ENCODE measurements around the gene TBC1D1.

TBC1D1 gene

DNA sequence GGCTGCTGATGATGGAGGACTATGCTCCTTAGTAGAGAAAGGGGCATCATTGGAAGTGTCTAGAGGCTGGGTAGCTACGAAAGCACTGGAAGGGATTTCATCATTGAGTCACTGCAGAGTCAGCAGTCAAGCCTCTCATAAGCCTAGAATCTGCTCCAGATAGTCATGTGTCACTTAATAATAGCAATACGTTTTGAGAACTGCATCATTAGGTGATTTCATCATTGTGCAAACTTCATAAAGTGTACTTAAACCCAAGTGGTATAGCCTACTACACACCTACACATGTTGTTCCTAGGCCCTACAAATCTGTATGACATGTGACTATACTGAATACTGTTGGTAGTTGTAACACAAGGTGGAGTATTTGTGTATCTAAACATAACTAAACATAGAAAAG lies 234.9 kb downstream of the TBC1D1 start:
- no peak for DNase-seq (ENCODE audit: low read depth, low spot score)

DNA sequence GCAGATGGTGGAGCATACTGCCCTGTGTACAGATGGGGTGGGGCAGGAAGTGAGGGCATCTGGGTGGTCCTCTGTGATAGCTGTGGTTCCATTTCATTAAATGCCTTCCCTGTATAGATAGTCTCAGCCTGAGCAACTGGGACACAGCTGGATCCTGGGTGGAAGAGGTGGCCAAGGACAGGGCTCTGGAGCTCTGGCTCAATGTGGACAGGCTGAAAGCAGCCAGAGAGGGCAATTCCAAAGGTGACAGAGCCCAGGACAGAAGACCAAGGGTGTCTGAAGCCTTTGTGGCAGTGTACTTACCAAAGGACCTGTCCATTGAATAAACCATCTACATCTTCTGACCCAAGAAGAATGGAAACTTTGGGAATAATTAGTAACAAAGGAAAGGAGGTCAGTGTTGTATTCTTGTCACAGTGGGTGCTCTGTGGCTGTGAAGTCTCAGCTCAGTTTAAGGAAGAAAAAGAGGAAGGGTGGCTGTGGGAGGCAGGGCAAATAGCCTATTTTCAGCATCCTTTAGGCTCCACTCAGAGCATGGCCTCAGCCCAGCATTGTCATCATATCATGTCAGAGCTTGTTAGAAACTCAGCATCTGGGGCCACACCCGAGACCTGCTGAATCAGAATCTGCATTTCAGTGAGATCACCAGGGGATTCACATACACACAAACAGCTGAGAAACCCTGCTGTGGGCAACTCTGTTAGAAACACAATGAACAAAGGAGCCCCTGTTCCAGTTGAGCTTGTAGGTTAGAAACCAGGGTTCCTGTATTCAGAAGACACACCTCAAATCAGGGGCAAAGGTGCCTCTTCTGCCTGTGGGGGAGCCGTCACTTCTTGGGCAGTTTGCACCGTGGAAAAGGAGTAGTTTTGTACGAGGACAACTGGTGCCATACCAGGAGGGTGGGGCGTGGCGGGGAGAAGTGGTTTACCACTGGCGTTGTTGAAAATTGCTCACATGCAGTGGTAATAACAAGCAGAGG lies 237.9 kb downstream of the TBC1D1 start:
- DNase-seq (ENCODE audit: low read depth, low spot score) = peak; percentile 61

DNA sequence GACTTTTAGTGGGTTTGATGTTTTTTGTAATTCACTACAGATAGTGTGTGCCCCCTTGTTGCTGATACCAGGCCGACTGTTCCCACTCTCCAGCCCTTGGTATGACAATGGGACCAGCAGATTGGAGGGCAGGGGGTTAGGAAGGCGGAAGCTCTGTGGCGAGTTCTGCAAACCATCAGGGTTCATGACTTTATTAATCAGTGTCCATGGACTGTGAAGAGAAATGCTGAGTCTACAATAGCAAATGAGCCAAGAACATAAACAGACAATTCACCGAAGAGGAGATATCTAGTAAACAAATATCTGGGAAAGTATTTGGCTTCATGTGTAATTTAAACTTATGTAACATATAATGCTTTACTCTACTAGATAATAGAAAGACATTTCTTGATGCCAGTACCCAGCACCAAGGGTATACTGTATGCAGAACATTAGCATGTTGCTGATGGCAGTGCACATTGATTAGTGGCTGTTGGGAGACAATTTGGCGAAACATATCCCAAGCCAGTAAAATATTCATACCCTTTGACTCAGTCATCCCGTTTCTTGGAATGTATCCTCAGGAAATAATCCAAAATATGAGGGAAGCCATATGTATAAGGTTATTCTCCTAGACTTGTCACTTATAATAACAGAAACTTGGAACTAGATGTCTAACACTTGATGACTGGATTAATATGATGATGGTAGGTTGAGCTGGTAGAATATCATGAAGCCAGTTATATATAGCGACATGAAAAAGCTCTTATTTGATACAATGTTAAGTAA lies 238.8 kb downstream of the TBC1D1 start:
- DNase-seq (ENCODE audit: low read depth, low spot score) = no peak

DNA sequence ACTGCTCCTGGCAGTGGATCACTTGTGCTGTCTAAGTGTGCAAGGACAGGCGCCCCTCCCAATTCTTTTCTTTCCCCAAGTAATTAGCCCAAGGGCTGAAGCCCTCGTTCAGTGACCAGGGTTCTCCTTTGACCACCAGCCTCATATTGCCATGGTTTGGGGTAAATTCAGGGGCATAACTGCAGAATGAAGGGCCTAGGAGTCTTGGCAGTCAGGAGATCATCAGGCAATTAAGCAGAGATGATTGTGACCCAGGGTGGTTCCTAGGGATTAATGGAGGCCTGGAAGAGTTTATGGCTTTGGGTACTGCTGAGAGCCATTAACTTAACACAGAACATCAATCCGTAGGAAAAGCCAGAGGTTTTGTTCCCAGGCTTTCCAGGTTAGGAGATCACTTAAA lies 240.0 kb downstream of the TBC1D1 start:
- DNase-seq (ENCODE audit: low read depth, low spot score) = no peak

DNA sequence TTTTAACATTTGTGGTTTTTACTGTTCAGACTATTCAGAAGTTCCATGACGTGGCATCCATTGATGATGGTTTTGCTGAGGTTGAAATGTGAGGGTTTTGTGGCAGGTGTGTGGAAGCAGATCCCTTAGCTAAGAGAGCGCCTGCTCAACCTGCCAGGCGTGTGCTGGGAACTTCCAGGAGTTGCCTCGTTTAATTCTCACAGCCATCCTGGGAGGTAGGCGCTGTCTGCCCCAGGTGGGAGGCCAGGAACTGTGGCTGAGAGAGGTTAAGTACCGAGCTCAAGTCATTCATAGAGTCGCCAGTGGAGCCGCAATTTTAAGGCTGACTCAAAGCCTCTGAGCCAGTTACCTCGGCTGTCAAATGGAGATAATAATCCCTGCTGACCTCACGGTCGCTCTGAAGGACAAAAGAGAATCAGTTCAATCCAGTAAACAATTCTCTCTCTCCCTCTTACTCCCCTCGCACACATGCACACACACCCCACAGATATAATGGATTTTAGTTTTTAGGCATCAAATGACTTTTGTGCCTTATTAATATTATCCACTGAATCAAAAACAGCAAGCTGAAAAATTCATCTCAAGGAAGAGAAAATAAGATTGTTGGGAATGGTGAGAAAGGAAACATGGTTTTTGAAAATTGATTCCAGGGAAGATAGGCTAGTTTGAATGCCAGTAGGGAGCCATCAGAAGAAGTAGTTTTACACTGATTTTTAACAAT lies 240.6 kb downstream of the TBC1D1 start:
- DNase-seq (ENCODE audit: low read depth, low spot score) = peak; percentile 67

DNA sequence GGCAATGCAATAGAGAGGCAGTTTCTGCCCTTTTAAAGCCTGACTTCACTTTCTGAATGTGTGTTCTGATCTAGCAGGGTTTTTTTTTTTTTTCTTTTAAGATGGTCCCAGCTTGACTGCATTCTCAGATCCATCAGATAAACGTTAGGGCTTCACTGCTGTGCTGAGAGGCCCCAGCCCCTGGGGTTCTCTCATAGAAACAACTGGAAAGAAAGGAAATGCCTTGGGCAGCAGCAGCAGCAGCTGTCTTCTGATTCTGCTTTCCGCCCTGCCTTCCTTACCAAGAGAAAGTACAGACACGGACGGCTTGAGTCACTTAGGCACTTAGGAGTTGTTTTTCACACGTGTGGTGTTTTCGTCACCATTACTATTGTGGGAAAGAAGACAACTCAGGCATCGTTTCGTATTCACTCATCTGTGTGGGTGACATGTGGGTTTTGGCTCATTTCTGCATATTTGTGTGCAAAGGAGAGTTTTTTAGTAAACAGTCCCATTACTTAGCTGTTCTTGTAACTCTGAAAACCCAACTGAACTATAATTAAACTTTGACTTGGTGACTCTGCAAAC lies 241.3 kb downstream of the TBC1D1 start:
- peak; percentile 66 for DNase-seq (ENCODE audit: low read depth, low spot score)

DNA sequence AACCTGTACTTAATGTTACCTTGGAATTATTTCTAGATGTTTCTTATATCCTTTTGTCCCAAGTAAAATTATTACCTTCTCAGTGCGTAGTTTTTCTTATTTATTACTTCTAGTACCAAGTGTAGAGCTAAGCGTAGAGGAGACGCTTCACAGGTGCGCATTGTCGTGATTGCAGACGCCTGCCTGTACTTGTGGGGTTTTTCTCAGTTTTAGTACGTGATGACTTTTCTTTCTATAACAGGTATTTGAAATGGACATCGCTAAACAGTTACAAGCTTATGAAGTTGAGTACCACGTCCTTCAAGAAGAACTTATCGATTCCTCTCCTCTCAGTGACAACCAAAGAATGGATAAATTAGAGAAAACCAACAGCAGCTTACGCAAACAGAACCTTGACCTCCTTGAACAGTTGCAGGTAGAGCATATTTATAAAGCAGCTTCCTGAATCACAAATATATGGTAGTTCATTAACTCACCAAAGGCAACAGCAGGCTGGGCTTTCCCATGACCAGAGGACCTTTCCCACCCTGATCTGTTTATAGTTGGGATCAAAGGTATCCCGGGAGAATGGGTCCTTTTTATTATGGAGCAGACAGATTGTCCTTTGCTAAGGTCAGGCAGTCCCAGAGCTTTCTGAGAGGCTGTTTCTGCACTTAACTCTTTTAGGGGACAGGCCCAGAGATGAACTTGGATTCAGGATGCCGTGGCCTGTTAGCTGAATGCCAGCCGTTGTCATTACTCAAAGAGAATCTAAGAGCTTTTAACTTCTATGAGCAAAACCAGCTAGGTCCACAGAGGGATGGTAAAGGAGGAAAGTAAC lies 242.2 kb downstream of the TBC1D1 start:
- no peak for DNase-seq (ENCODE audit: low read depth, low spot score)

DNA sequence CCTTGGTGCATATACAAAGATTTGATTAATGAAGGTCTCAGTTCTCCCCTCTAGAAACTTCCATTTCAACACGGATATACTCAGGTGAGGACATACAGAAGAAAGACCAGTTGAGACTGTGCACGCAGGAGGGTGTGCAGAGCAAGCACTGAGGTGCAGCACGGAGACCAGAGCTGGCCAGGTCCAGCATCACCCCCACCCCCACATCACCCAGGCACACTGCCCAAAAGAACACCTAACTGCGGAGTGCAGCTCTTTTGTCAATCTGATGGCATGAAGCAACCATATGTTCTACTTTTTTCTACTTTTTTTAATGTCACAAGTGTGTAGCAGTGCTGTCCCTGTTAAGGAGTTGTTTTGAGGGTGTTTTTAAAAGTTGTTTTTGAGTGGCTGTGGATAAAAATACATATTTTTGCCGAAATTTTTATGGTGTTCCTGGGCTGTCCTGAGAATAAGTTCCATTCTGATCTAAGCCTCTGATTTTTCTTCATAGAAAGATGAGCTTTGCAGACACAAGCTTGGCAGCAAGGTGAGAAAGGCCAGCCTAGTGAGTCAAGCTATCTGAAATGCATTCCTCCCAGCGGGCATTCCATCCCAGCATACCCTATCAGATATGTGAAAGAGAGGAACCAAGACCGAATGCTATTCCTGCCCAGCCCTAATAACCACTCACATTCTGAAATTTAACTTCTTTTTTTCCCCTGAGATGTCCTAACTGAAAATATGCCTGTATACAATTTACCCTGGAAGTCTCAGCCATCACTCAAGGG lies 243.0 kb downstream of the TBC1D1 start:
- no peak for DNase-seq (ENCODE audit: low read depth, low spot score)

DNA sequence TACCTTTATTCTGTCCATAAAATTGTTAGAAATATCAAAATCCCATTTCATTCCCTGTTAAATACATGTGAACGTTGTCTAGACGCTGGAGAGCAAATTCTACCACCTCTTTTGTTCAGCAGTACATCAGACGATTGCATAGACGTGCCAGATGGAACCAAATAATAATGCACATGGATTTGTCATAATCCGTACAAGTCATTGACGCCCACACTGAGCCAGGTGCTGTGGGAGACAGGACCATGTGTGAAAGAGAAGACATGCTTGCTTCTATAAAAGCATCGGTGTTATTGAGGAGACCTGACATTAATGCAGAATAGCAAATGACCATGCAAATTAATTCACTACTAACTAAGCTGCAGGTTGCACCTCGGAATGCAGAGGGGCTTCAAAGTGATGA lies 244.3 kb downstream of the TBC1D1 start:
- DNase-seq (ENCODE audit: low read depth, low spot score) = no peak

DNA sequence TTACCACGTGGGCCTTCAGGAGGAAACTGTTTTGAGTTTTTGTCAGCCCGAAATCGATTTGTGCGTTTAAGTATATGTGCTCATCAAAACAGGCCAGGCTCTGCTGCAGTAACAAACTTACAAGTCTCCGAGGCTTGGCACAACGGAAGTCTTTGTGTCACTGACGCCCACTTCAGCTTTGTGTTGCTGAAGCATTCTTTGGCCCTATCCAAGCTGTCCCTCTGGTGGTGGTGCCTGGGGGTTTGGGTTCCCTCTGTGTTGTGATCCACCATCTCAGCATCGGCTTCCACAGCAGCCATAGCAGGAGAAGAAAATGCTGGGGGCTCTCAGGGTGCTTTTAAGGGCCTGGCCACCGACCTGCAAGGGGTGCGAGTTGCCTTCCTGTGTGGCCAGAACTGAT lies 245.7 kb downstream of the TBC1D1 start:
- no peak for DNase-seq (ENCODE audit: low read depth, low spot score)

DNA sequence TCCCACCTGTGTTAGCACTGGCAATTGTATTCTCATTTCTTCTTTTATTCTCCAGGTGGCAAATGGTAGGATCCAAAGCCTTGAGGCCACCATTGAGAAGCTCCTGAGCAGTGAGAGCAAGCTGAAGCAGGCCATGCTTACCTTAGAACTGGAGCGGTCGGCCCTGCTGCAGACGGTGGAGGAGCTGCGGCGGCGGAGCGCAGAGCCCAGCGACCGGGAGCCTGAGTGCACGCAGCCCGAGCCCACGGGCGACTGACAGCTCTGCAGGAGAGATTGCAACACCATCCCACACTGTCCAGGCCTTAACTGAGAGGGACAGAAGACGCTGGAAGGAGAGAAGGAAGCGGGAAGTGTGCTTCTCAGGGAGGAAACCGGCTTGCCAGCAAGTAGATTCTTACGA lies 246.2 kb downstream of the TBC1D1 start:
- no peak for DNase-seq (ENCODE audit: low read depth, low spot score)

DNA sequence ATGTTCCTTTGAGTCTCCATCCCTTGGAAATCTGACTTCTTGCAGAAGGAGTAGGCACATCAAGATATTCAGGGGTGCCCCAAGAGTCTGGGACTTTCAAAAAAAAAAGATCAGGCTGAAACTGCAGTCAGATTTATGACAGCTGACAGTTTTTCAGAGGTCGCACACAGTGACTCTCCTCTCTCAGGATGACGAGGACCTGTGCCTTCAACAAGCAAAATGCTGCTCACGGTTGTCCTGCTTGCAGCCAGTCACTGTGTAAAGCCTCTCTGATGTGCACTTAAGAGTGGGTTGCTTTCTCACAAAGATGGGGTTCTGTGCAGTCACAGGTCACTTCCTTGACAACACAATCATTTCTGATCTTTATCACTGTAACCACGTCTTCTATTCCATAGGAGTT lies 247.5 kb downstream of the TBC1D1 start:
- DNase-seq (ENCODE audit: low read depth, low spot score) = no peak

DNA sequence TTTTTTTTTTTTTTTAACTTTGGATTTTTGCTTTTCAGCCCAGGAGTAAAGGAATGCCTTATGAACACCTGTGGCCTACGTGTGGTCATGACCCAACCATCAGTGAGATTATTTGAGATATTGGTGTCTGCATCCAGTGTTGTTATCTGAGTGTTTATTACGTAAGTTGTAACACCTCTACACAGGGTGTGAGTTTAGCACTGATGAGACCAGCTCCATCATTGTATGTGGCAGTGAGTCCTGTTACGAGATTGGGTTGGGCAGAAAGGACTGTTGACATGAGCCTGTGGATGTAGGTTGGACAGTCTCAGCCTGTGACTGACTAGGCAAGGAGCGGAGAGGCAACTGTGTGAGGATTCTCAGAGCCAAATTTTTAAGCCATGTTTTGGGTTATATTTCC lies 248.3 kb downstream of the TBC1D1 start:
- no peak for DNase-seq (ENCODE audit: low read depth, low spot score)

DNA sequence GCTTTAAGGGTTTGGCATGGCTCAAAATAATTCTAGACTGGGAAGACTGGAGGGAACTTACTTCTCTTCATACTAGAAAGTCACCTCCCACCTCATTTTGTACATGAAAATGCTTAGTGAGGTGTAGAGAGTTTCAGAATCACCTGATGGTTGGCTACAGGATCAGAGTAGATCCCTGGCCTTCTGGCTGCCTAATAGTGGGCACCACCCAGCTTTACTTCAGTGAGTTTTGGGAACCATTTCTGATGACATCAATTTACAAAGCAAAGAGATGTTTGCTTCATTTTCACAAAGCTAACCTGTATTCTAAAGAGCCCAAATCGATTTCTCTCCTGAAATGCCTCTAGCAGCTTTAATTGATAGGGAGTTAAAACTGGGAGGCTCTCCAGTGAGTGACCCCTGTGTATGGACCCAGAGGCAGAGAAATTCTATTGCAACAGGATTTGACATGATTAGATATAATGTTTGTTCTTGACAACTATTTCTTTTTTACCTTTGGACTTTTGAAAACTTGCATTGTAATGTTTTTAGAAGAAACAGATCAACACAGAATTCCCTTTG lies 249.8 kb downstream of the TBC1D1 start:
- DNase-seq (ENCODE audit: low read depth, low spot score) = no peak

DNA sequence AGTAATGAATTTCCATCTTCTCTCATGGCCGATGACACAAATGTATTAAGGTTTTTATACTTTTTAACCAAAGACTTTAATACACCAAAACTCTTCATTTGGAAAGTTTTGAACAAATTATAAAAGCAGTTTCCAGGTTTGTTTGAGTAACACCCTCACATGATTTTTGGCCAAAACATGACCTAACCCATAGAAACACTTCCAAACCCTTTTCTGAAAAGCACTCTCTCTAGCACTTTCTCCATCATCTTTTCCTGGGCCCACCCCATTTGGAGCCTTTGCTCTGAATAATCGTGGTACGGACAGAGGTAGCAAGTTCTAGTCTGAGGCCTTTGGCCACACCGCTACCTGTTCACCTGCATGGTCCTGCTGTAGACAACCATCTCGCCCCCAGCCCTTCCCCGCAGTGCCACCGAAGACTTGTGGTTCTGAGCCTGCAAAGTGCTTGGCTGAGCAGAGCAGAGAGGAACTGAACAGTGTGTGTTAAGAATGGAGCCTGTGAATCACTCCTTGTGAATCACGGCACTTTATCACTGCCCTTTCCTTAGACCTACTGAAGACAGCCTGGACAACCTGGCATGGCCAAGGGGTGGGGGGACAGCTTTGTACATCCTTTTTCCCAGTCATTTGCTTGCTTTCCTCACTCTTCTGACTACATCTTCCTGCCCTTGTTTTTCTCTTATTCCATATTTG lies 251.1 kb downstream of the TBC1D1 start:
- DNase-seq (ENCODE audit: low read depth, low spot score) = no peak

DNA sequence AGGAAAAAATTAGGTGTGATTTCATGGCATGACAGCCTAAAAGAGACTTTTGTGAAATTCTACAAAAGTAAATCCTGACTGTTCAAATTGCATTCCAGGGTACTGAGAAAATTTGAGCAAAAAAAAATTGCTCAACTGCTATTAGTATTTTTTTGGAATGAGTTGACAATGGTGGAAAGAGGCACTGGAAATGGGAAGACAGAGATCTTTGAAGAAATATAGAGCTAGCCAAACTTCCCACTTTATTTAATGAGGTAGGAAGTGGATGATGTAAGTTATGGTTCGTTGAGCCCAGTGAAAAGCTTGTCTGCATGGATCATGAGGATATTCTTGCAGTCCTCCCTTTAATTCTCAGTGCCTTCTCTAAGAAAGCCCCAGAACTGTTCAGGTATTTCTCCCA lies 253.1 kb downstream of the TBC1D1 start:
- no peak for DNase-seq (ENCODE audit: low read depth, low spot score)

DNA sequence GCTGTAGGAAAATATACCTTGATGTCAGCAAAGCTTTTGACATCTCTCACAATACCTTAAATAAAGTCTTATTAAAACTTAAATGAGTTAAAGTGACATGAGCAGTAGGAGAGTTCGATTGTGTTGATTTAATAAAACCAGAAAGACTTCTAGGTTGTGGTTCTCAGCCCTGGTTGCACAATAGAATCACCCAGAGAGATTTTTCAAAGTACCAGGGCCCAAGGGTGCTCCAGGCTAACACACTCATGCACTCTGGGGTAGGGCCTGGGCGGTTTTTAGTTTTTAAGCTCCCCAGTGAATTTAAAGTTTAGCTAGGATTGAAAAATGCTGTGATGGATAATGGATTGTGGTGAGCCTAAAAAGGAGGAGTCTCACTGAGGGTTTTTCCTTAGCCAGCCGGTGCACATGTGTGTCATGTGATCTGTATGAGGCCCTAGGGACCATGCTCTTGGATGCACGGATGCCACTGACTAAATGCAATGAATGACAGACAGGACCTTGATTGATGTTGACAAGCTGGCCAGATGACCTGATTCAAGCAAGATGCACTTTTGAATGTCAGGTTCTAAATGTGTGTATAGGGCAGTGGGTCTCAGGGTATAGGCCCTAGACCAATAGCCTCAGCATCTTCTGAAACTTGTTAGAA lies 254.3 kb downstream of the TBC1D1 start:
- DNase-seq (ENCODE audit: low read depth, low spot score) = no peak

DNA sequence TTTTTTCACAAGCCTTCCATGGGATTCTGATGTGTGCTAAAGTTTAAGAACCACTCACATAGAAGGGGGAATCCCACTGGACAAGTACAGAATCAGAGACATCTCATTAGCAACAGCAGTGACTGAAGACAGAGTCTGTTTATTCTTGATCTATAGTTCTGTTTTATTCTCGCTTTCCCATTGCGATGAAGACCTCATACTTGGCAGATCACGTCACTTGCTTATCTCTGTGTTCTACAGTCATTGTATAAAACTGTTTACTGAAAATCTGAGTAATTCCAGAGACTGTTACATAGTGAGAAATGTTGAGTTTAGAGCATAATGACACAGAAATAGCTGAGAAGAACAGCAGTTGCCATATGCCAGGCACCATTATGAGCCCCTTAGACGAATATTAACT lies 254.9 kb downstream of the TBC1D1 start:
- DNase-seq (ENCODE audit: low read depth, low spot score) = no peak

DNA sequence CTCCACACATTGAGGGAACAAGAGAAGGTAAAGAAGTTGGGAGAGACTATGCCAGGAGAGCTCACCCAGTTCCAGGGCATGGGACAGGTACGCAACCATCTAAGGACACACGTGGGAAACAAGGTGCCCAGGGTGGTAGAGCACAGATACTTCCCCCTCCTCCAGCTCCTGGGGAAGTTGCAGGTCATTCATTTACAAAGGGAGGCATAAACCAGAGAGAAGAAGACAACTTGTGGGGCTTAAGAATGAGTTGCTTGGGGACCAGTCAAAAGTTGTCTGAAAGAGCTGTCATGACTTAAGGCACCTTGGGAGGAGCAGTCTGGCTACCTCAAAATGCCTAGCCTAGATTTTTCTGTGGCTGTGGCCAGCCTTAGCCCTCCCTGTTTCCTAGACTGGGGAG lies 255.5 kb downstream of the TBC1D1 start:
- DNase-seq (ENCODE audit: low read depth, low spot score) = no peak

Measured in activated CD4-positive, CD25-positive, alpha-beta regulatory T cell treated with anti-CD3 and anti-CD28 coated beads, Interleukin-2, amount 50 U/mL, for 16 hours (primary cell).